ENCODE data around the gene TTC7B.
A peak's percentile ranks its signal among the peaks of the same experiment; 100 is the strongest.

Gene TTC7B

DNA sequence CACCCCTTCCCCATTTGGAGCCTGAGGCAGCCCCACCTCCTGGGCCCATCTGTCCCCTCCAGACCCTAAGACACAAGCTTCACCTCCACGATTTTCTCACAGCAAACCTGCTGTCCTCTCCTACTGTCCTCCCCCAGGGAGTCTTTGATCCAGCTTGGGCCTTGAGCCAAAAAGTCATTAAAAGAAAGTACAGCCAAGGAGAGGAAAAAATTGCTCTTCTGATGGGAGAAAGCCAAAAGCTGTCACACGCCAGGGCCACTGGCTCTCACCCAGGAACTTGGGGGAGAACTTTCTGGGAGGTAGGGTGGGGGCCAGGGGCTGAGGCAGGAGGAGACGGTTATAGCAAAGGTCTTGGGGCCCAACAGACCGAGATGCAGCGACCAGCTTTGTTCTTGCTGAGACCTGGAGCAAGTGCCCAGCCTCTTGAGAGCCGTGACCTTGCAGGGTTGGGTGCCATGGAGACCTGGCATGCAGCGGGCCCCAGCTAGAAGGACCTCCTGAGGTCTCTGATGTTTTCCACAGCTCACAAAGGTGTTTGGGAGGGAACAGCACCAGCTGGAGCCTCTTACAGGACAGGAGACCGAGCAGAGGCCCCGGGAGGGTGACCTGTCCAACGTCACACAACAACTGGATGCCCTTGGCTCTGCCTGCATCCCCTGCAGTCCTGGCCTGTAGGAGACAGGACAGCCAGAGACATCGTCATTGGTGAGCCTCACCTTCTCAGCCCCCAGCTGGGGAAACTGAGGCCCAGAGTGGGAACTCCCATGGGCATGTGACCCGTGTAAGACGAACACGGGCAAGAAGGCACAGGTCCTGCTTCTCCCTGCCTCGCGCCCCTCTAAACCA lies 294.9 kb downstream of the TTC7B start:
- no peak for DNase-seq

DNA sequence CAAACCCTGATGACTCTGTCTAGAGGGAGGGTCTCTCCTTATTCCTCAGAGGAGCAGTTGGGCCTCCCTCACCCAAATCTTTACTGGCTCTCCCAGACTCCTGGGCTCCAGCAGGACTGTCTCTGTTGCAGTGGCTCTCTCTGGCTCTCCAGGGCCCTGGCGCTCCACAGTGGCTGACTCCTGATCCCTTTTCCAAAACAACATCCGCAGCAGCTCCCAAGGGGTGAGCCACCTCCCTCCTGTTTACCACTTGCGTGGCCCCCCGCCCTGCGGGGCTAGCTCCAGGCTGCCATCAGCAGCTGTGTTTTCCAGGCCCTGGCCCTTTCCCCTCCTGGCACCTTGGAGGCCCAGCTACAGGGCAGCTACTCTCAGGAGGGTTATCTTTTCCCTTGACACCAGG lies 295.9 kb downstream of the TTC7B start:
- no peak for DNase-seq

DNA sequence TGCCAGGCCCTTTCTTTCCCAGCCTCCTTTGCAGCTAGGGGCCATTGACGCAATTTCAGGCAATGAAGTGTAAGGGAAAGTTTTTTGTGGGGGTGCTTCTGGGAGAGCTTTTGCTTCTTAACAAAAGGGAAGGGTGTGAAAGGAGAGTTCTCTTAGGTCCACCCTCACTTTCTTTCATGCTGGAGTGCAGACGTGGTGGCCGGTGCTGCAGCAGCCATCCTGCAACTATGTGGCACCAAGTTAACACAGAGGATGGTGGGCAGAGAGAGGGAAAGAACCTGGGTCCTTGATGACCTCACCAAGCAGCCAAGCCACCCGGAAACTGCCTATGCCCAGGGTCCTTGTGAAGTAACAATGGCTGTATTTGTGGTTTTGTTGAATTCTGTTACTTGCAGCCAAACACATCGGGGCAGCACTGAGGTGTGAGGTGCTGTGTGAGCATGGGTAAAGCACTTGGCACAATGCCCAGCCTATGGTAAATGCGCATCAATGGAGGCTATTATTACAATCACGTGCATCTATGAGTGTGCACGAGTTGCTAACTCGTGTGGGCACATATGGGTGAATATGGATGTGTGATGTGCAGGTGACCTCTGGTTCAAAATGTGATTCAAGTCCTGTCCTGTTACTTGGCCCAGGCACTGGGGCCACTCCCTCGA lies 296.8 kb downstream of the TTC7B start:
- no peak for DNase-seq

DNA sequence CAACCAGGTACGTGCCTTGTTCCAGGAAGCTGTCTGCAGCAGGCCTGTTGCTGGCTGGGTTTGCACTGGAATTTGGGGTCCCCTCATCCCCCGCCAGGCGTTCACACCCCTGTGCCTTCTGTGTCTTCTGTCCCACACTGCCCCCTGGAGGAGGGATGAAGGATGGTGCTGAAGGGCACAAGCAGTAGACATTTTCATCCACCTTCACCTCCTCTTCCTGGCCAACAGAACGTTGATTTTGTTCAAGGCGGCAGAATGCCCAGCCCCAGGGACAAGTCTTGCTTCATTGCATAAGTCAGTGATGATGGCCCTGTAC lies 297.3 kb downstream of the TTC7B start:
- peak; percentile 13 for DNase-seq

DNA sequence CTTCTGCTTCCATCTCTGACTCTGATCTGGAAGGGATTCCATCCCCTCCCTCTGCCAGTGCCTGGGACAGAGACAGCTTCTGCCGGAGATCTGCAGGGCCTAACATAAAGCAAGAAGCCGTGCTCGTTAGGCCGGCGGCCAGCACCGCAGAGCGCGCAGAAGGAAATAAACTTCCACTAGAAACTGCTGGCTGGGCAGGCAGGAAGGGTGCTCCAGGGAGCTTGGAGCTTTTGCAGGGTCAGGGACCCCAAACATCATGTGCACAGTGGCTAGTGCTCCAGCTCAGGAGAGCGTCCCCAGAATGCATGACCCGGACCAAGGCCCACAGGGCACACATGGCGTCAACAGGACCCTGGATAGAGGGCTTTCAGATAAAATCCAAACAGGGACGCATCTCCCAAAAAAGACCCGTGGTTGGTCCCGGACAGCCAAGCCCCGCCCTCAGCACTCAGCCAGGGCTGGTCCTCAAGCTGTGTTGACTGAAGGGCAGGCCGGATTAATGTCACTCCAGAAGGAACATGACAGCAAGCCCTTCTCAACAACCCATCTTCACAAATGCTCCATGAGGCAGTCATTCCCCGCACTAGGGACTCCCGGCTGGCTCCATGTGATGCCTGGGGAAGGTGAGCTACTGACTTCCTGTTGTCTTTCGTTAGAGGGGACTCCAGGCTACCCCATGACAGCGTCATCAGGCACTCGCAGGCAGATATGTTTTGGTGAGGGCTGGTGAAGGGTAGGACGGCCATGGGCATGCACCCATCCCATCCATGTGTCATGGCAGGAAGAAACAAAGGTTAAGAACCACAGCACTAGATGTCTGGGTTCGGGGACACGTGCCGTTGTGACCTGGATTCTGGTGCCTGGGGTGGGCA lies 297.9 kb downstream of the TTC7B start:
- no peak for DNase-seq

DNA sequence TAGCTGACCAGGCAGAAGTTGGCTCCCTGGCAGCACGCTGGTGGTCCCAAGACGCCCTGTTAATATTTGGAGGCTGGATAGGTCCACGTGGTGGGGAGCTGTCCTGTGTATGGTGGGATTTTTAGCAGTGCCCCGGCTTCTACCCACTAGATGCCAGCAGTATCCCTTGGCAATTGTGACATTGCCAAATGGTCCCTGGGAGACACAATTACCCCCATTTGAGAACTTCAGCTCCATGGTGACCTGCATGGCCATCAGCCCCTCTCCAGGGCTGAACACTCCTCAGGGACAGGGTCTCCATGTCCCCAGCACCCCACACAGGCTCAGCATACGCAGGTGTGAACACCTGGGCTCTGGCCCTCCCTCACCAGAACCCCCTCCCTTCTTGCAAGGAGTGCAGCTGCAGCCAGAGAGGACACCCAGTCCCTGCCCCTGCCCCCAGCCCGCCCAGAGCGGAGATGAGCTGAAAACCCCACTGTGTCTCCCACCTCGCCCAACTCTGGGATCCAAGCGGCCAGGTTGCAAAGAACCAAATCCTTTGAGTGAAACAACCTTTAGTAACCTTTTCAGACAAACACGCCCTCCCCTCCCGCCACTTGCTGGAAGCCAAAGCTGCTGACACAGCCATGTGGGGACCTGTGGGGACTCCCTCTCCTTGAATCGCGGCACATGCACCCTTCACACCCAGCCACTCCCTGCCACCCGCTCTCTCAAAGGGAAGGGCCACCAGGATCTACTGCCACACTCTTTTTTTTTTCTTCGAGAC lies 299.0 kb downstream of the TTC7B start:
- DNase-seq: no peak

DNA sequence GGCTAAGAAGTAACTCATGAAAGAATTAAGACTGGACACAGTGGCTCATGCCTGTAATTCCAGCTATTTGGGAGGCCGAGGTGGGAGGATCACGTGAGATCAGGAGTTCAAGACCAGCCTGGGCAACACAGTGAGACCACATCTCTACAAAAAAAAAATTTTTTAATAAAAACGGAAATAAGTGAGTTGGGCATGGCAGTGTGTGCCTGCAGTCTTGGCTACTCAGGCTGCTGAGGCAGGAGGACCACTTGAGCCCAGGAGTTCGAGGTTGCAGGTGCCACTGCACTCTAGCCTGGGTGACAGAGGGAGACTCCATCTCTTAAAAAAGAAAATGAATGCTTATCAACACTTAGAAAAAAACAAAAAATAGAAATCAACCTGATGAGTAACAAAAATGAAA lies 301.7 kb downstream of the TTC7B start:
- no peak for DNase-seq

DNA sequence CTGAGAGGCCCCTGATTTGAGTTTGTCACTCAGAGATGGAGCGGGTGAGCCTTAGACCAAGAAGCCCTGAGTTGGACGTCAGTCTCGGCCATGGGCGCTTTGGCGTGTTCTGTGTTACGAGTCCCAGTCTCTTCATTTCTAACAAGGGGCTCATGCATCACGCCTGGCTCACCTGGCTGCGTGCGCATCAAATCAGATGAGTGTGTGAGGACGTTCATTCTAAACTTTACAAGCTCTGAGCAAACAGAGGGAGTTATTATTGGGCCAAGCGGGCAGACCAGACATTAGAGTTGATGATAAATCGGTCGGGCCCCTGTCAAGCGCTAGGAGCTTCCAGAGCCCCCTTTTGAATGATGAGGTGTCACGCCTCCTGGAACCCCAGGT lies 302.2 kb downstream of the TTC7B start:
- no peak for DNase-seq

DNA sequence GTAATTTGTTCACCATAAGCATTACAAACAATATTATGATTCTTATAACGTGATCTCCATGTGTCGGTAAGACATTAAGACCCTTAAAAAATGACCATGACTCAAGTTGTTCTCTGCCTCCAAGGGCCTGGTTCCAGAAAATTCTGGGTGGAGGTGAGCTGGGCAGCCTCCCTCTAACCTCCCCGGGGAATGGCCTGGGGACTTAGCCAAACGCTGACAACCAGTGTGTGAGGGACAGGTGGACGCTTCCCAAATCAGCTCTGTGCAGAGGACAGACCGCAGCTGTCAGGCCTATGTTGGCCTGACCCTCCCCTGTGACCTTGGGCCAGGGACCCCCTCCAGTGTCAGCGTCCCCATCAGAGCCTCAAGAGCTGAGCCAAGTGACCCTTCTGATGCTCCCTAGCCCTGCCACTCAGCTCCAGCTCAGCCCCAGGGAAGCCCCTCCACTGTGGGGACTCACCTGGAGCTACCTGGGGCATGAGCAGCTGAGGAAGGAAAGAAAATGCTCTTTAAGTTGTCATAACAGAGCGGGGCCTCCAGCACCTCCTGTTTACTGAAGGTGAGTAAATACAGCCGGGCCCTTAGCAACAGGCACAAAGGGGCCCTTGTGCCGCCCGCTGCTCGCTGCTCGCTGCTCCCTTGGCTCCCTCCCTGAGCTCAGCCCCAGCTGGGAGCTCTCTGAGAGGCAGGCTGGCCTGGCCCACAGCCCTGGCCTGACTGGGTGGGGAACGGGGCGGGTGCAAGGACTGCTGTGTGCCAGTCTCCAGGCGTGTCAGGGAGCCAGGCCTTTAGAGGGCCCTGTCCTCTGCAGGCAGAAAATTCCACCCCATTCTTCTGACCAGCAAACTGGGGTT lies 302.8 kb downstream of the TTC7B start:
- DNase-seq: no peak

DNA sequence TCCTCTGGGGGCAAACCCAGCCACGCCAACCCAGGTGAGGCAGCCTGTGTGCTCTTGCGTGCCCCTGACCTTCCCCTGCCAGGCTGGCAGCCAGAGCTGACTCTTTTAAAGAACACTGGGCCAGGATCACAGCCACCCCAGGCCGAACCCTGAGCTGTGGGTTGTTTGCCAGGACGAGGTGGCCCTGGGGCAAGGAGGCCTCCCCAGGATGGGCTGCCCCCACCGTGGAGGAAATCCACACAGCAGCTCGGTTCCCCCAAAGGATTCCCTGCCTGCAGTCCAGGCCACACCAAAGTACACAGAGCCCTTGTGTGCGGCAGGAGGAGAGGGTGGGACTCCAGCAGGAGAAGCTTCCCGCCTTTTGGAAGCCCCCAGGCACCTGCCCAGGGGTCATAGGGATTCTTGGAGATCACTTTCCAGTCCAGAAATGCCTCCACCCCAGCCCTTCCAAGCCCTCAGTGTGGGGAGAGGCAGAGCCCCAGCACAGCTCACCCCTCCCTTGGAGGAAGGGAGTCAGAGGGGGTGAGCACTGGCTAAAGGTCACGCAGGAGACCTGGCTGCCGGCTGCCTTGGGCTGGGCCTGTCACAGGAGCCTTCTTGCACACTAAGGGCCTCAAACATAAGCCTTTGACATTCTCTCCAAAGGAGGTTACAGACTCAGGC lies 303.8 kb downstream of the TTC7B start:
- DNase-seq: no peak

DNA sequence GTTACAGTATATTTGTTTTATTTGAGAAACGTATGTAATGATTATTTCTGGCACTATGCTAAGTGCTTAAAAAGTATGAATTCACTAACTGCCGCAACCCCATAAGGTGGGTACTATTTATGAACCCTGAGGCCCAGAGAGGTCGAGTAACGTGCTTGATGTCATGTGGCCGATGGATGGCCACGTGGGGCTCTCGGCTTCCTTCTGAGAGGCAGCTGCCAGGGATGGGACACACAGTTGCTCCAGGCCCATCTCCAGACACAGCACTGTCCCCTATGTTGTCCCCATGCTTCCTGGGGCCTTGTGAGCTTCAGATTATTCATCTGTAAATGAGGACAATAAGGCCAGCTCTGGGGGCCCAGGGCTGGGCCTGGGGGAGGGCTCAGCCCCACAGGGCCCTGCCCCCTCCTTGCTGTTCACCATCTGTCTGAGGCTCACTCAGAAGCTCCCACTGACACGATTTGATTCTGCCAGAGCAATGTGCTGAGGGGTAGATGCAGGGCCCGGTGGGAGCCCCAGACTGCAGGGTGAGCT lies 304.4 kb downstream of the TTC7B start:
- DNase-seq: no peak

DNA sequence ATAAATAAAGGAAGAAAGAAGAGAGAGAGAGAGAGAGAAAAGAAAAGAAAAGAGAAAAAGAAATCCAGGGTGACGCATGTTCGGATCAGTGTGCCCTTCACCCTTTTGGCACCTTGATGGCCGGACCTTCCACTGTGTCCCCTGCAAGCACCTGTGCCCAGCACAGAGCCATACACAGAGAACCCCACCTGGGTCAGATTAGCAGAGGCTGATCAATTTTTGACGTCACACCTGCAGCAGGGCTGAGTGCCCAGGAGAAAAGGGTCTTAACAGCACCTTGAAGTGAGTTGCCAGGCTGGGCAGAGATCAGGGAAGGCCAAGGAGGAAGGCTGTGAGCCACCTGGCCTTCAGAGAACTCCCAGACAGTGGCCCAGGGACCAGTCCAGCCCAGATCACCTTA lies 305.0 kb downstream of the TTC7B start:
- DNase-seq: no peak

DNA sequence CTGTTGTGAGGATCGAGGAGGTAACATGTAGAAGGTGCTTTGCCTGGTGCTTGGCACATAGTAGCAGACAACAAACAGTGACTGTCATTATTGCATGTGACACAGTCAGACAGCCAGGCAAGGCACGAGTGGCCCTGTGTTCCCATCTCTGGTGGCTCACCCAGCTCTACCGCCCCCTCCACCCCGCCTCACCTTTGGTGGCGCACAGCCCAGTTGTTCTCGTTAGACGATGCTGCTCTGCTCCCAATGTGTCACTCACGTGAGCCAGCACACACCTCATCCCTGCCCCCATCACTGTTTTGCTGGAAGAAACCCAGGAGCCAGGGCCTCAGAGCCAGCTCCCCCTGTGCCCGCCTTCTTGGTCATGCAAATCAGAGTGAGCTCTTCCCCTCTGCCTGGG lies 306.1 kb downstream of the TTC7B start:
- no peak for DNase-seq

DNA sequence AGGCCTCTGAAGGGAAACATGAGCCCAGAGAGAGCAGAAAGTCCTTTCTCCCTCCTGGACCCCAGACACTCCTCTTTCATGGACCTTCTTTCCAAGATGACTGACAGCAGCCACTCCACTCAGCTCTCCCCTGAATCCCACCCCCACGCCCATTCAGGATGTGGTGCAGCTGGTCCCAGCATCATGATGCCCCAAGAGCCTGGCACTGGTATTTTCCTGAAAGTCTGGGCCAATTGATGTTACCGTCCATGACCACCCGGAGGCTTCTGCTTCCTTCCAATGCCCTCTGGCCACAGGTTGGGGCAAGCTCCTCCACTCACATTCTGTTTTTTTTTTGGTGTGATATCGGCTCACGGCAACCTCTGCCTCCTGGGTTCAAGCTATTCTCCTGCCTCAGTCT lies 306.8 kb downstream of the TTC7B start:
- DNase-seq: no peak

DNA sequence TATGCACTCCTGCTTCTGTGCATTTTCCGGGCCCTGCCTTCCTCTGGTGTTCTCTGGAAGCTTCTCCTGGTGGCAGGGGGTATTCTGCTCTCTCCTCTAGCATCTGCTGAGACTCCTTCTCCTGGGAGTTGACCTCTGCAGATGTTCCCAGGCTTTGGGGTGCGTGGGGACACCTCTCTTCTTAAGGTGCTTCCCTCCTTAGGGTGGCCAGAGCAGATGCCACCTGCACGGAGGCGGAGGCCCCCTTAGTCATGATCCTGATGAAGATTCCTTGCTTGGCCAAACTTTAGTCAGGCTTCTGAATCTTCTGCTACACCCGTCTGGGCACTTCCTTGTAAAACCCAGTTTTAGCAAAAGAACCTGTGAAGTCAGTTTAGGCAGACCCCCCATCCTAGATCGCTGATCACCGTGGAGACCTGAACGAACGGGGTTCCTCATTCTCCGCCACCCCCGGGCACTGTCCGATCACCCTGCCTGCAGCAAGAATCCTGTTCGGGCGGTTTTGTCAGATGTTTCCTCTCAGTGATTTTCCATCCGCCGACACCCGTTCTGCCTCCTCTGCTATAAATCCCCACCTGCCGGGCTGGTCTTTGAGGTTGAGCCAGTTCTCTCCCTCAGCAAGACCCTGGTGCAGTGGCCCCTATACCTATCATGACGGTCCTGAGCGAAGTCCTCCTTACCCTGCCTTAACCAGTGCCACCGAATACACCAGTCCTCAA lies 307.5 kb downstream of the TTC7B start:
- no peak for DNase-seq

DNA sequence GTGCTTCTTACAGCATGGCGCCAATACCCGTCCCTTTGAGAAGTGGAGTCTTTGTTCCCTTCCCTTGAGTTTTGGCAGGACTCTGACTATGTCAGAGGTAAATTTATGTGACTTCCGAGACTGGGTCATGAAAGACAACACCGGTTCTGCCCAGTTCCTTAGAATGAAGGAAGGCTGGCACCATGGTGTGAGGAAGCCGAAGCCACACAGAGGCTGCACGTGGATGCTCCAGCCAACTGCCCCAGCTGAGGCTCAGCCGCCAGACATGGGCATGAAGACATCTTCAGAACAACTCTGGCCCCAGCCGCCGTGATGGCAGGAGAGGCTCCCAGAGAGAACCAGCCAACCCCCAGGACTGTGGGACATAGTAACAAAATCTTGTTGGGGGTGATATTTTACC lies 308.2 kb downstream of the TTC7B start:
- no peak for DNase-seq

DNA sequence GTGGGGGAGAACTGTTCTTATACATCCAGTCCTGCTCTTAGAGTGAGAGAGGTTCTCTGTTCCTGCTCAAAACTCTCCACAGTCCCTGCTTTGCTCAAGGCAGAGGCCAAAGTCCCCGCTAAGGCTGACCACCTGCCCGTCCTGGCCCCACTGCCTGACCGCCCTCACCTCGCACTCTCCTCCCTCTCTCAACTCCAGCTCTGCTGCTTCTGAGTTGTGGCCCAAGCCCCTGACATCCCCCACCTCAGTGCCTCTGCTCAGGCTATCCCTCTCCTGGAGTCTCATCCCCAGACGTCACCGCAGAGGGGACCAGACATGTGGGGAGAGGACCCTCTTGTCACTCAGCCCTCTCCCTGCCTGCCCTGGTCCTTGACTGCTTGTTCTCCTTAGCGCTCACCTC lies 308.8 kb downstream of the TTC7B start:
- DNase-seq: no peak

DNA sequence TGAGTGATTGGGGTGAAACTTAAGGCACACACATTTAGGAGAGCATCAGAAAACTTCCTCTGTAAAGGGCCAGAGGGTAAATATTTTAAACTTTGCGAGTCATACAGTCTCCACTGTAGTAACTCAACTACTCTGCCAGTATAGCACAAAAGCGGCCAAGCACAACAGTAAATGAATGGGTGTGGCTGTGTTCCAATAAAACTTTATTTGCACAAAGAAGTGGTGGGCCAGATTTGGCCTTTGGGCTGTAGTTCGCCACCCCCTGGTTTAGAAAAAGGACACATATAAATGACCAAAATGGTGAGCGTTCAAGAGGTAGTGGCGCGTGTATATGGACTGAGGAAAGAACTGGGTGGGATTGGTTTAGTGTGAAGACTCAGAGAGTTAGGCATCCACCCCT lies 309.5 kb downstream of the TTC7B start:
- DNase-seq: no peak

DNA sequence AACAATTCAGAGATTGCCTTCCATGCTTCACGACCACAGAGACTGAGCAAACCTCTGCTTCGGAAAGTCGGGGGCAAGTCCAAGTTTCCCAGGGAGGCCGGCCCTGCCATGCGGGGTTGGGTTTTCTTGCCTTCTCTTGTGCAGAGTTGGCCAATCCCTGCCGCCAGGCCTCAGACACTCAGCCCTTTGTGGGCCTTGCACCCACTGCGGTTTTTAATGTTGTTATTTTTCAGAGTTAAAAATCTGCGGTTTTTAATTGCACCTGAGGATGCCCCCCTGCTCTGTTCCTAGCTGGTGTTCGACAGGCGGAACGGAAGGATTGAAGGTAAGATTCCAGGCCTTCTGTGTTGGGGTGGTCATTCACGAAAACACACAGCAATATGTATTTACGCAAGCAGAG lies 310.7 kb downstream of the TTC7B start:
- no peak for DNase-seq

DNA sequence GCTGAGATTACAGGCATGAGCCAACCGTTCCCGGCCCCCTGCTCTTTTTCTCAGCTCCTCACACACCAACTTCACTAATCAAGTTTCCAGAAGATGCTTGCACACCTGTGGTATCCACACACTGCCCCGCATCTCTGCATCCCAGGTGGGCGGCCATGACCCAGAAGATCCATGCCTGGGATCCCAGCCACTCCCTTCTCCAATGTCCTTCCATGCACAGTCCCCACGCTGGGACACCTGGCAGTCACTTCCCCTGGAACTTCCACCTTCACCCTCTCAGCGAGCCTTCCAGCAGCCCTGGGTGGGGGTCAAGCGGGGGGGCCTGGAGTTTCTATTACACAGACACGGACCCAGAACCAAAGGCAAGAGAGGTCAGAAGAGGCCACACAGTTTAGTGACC lies 311.6 kb downstream of the TTC7B start:
- no peak for DNase-seq

DNA sequence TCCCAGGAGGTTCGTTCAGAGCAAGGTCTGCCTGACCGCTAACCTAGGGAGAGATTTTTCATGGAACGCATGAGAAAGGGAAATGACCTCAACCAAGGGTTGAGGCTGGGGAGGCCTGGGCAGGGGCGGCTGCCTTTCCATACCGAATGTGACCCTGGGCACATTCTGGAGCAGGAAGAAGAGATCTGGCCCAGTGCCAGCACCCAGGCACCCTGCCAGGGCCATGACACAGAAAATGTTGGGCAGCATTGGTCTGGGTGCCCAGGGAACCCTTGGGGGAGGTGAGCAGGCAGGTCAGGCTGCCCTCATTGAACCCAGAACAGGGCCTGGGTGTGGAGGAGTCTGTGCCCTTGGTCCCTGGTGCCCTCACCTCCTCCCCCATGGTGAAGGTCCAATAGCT lies 312.6 kb downstream of the TTC7B start:
- DNase-seq: no peak
